ENCODE results near the gene HCN2. TPM values are rescaled to one million over a fixed set of nuclear protein-coding genes. Genes with fewer than 3 reads are reported as not detected.

The HCN2 gene
- total and polyA plus RNA-seq, 9 of the 15 experiments (the other 6 are each of a cell fraction or from before 2014, with no cell fraction given) = 0.29 to 4.2 (median 0.82) TPM; not detected in 2

DNA sequence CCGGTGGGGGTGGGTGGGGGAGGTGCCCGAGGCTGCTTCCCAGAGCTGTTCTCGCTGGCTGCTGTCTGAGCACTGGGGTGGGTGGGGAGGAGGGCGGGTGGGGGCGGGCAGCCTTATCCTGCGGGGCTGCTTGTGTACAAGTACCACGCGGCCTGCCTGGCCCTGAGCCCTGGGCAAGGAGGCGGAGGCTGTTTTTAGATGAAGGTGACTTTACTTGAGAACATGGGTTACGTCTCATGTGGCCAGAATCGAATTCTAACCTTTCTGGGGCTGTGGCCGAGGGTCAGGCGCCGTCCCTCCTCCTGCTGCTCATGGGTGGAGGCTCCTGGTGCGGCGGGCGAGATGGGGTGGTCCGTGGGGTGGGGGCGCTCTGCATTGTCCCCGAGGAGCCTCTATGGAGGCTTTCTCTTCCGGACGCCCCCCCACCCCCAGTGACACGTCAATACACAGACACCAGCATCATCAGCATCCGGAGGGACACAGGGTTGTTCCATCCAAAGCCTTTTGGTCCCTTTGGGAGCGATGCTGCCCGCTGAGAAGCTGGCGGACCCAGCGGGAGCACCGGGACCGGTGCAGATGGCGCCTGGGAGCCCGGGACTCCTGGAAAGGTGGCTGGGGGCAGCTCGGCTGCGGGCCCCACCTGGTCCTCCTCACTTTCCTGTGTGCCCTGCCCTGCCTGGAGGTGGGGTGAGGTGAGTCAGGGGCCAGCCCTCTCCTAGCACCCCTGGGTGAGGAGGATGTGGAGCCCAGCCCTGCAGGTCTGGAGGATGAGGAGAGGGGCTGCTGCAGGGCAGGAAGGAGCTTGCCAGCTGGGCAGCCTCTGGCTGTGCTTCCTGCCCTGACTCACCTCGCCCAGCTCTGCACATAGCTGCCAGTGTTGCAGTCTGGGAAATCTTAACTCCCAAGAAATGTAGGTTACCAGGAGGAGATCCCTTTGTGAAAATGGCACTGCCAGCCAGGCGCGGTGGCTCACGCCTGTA, 13.9 kb upstream of the HCN2 start (continued):
- TF ChIP-seq, protein P1, sequence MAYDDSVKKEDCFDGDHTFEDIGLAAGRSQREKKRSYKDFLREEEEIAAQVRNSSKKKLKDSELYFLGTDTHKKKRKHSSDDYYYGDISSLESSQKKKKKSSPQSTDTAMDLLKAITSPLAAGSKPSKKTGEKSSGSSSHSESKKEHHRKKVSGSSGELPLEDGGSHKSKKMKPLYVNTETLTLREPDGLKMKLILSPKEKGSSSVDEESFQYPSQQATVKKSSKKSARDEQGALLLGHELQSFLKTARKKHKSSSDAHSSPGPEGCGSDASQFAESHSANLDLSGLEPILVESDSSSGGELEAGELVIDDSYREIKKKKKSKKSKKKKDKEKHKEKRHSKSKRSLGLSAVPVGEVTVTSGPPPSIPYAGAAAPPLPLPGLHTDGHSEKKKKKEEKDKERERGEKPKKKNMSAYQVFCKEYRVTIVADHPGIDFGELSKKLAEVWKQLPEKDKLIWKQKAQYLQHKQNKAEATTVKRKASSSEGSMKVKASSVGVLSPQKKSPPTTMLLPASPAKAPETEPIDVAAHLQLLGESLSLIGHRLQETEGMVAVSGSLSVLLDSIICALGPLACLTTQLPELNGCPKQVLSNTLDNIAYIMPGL (CRISPR knock-in tag; IDR thresholded peaks at IDR 0.05) = no peak
- TF ChIP-seq RBFOX2 (IDR thresholded peaks at IDR 0.05; ENCODE audit: low read depth, low read length) (0 out of 2 replicates have a peak, but pooled peaks have one; percentile 17), POLR2B (IDR thresholded peaks at IDR 0.05; ENCODE audit: low read depth, partially characterized antibody) (no peak), MIER1 (IDR thresholded peaks at IDR 0.05; ENCODE audit: low read depth) (no peak), SETDB1 (IDR thresholded peaks at IDR 0.05; ENCODE audit: low read length) (no peak), ZNF134 (CRISPR knock-in tag; conservative IDR thresholded peaks at IDR 0.05) (no peak), ILF3 (IDR thresholded peaks at IDR 0.05; ENCODE audit: borderline replicate concordance) (no peak)
- TF ChIP-seq, protein P2, sequence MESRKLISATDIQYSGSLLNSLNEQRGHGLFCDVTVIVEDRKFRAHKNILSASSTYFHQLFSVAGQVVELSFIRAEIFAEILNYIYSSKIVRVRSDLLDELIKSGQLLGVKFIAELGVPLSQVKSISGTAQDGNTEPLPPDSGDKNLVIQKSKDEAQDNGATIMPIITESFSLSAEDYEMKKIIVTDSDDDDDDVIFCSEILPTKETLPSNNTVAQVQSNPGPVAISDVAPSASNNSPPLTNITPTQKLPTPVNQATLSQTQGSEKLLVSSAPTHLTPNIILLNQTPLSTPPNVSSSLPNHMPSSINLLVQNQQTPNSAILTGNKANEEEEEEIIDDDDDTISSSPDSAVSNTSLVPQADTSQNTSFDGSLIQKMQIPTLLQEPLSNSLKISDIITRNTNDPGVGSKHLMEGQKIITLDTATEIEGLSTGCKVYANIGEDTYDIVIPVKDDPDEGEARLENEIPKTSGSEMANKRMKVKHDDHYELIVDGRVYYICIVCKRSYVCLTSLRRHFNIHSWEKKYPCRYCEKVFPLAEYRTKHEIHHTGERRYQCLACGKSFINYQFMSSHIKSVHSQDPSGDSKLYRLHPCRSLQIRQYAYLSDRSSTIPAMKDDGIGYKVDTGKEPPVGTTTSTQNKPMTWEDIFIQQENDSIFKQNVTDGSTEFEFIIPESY (CRISPR knock-in tag; IDR thresholded peaks at IDR 0.05) = peak; percentile 23; the same call in 1 of the 2 replicates
